ENCODE results near the gene ZFR.
"Not testable (repeated sequence)": the region's sequence is repeated elsewhere in the genome, so short reads cannot be mapped to it uniquely, and the experiment has no call there.

Gene ZFR

DNA sequence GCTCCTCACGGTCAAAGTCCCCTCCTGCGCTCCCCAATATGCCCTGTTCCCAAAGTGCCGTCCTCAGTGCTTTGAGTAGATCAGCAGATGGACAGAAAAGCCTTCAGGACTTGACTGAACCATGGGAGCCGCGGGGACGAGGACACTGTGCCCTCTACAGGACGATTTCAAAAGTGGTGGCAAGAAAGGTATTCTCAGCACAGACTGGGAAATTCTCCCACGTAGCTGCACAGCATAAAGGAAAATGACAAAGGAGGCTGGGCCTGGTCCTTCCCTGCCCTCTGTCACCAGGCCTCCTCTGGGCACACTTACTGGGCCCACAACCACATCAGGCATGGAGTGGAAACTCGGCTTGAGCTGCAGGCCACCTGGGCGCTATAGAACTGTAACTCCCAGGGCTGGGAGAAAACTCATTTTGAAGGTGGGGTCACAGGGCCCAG is 115.1 kb downstream of the ZFR start:
- H3K4me3 ChIP-seq (ENCODE audit: low read depth, low read length) = no peak overlapping the region
- no peak for TF ChIP-seq POLR2A (IDR thresholded peaks at IDR 0.05; ENCODE audit: extremely low read depth, insufficient read length)
- TF ChIP-seq, protein P1, sequence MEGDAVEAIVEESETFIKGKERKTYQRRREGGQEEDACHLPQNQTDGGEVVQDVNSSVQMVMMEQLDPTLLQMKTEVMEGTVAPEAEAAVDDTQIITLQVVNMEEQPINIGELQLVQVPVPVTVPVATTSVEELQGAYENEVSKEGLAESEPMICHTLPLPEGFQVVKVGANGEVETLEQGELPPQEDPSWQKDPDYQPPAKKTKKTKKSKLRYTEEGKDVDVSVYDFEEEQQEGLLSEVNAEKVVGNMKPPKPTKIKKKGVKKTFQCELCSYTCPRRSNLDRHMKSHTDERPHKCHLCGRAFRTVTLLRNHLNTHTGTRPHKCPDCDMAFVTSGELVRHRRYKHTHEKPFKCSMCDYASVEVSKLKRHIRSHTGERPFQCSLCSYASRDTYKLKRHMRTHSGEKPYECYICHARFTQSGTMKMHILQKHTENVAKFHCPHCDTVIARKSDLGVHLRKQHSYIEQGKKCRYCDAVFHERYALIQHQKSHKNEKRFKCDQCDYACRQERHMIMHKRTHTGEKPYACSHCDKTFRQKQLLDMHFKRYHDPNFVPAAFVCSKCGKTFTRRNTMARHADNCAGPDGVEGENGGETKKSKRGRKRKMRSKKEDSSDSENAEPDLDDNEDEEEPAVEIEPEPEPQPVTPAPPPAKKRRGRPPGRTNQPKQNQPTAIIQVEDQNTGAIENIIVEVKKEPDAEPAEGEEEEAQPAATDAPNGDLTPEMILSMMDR (IDR thresholded peaks at IDR 0.05; ENCODE audit: low read depth, low read length) = peak; percentile 78
- peak; percentile 77 for DNase-seq (ENCODE audit: low read depth)

GRCh38 chr5:32326216-32326772 is 118.2 kb downstream of the ZFR start:
- no peak overlapping the region for H3K4me3 ChIP-seq (ENCODE audit: low read depth, low read length)
- DNase-seq (ENCODE audit: low read depth) = no peak
- TF ChIP-seq POLR2A (IDR thresholded peaks at IDR 0.05; ENCODE audit: extremely low read depth, insufficient read length) (no peak), MAX (IDR thresholded peaks at IDR 0.05; ENCODE audit: low read depth, low read length) (no peak), MYC (IDR thresholded peaks at IDR 0.05; ENCODE audit: low read depth, low read length) (no peak)
- TF ChIP-seq, protein P1 (IDR thresholded peaks at IDR 0.05; ENCODE audit: low read depth, low read length) = no peak

GRCh38 chr5:32325616-32326015 is 118.9 kb downstream of the ZFR start:
- DNase-seq (ENCODE audit: low read depth) = no peak
- H3K4me3 ChIP-seq (ENCODE audit: low read depth, low read length) = no peak overlapping the region
- TF ChIP-seq MAX (IDR thresholded peaks at IDR 0.05; ENCODE audit: low read depth, low read length) (no peak), POLR2A (IDR thresholded peaks at IDR 0.05; ENCODE audit: extremely low read depth, insufficient read length) (no peak), MYC (IDR thresholded peaks at IDR 0.05; ENCODE audit: low read depth, low read length) (no peak)

- H3K4me3 ChIP-seq (ENCODE audit: low read depth, low read length) = no peak overlapping the region
- TF ChIP-seq, protein P1 (IDR thresholded peaks at IDR 0.05; ENCODE audit: low read depth, low read length) = no peak
- TF ChIP-seq POLR2A (IDR thresholded peaks at IDR 0.05; ENCODE audit: extremely low read depth, insufficient read length) = no peak
- TF ChIP-seq MYC (IDR thresholded peaks at IDR 0.05; ENCODE audit: low read depth, low read length) = no peak
- TF ChIP-seq MAX (IDR thresholded peaks at IDR 0.05; ENCODE audit: low read depth, low read length) = no peak
- no peak for DNase-seq (ENCODE audit: low read depth)
These were observed 119.5 kb downstream of the ZFR start for GRCh38 chr5:32325062-32325461.

- TF ChIP-seq POLR2A (IDR thresholded peaks at IDR 0.05; ENCODE audit: extremely low read depth, insufficient read length) (no peak), MAX (IDR thresholded peaks at IDR 0.05; ENCODE audit: low read depth, low read length) (no peak), MYC (IDR thresholded peaks at IDR 0.05; ENCODE audit: low read depth, low read length) (no peak)
- TF ChIP-seq, protein P1 (IDR thresholded peaks at IDR 0.05; ENCODE audit: low read depth, low read length) = no peak
These were observed 120.8 kb downstream of the ZFR start for GRCh38 chr5:32323741-32324140.

GRCh38 chr5:32322882-32323281 is 121.7 kb downstream of the ZFR start:
- TF ChIP-seq MAX (IDR thresholded peaks at IDR 0.05; ENCODE audit: low read depth, low read length) = no peak
- TF ChIP-seq POLR2A (IDR thresholded peaks at IDR 0.05; ENCODE audit: extremely low read depth, insufficient read length) = no peak
- TF ChIP-seq, protein P1 (IDR thresholded peaks at IDR 0.05; ENCODE audit: low read depth, low read length) = no peak
- no peak for TF ChIP-seq MYC (IDR thresholded peaks at IDR 0.05; ENCODE audit: low read depth, low read length)
- no peak for DNase-seq (ENCODE audit: low read depth)
- no peak overlapping the region for H3K4me3 ChIP-seq (ENCODE audit: low read depth, low read length)

More at GRCh38 chr5:32323741-32324140, 120.8 kb downstream of the ZFR start:
- DNase-seq (ENCODE audit: low read depth) = no peak
- no peak overlapping the region for H3K4me3 ChIP-seq (ENCODE audit: low read depth, low read length)

DNA sequence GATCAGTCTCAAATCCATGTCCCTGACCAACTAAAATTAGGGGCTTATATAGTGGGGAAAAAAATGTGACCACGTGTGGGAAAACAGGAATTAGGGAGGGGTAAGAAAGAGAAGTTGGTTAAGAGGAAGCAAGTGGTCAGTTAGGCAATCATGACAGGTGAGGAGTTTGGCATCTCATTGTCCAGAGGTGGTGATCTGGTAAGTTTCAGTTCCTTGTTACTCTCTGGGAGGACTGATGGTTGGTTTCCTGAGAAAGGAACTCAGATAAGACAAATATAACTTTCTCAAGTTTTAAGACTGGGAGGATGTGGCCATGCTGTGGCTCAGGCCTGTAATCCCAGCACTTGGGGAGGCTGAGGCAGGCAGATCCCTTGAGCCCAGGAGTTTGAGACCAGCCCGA is 122.8 kb downstream of the ZFR start:
- DNase-seq (ENCODE audit: low read depth) = peak; percentile 45
- not testable (repeated sequence) for H3K4me3 ChIP-seq (ENCODE audit: low read depth, low read length)

Measured in NB4 (cell line).